Stimulated activated CD4-positive, alpha-beta T cell treated with anti-CD3 and anti-CD28 coated beads, TNF-alpha, amount 100 ng/mL, for 4 hours (primary cell): ENCODE measurements around the gene KIRREL3.

Source experiments
- DNase-seq, 3 experiments: peaks; one replicate each; pipeline ENCODE4 v3.0.0-alpha.2; 2020; ENCODE audit warnings: low read depth in 3 of 3

KIRREL3 gene

GRCh38 chr11:126578426-126578825, 422.1 kb downstream of the KIRREL3 start:
- DNase-seq: no peak

GRCh38 chr11:126578021-126578420, 422.5 kb downstream of the KIRREL3 start:
- no peak for DNase-seq

GRCh38 chr11:126575849-126576248, 424.7 kb downstream of the KIRREL3 start:
- DNase-seq: no peak

GRCh38 chr11:126573325-126573978, 427.1 kb downstream of the KIRREL3 start:
- no peak for DNase-seq

- no peak for DNase-seq
Observed at GRCh38 chr11:126570489-126570888, 430.1 kb downstream of the KIRREL3 start.

GRCh38 chr11:126567419-126567818, 433.2 kb downstream of the KIRREL3 start:
- no peak for DNase-seq

GRCh38 chr11:126564566-126564965, 436.0 kb downstream of the KIRREL3 start:
- DNase-seq: no peak

- DNase-seq: no peak
Observed at GRCh38 chr11:126561327-126561893, 439.2 kb downstream of the KIRREL3 start.

- DNase-seq: no peak
Observed at GRCh38 chr11:126560221-126560620, 440.3 kb downstream of the KIRREL3 start.

- DNase-seq: no peak
Observed at GRCh38 chr11:126548581-126549550, 451.7 kb downstream of the KIRREL3 start.

- no peak for DNase-seq
Observed at GRCh38 chr11:126547691-126548090, 452.9 kb downstream of the KIRREL3 start.

- DNase-seq: no peak
Observed at GRCh38 chr11:126547161-126547560, 453.4 kb downstream of the KIRREL3 start.

GRCh38 chr11:126546694-126547093, 453.9 kb downstream of the KIRREL3 start:
- DNase-seq: no peak

GRCh38 chr11:126546191-126546590, 454.4 kb downstream of the KIRREL3 start:
- no peak for DNase-seq

- no peak for DNase-seq
Observed at GRCh38 chr11:126545057-126545555, 455.5 kb downstream of the KIRREL3 start.

- no peak for DNase-seq
Observed at GRCh38 chr11:126544108-126545056, 456.2 kb downstream of the KIRREL3 start.

GRCh38 chr11:126543691-126544090, 456.9 kb downstream of the KIRREL3 start:
- no peak for DNase-seq

GRCh38 chr11:126542334-126543015, 458.1 kb downstream of the KIRREL3 start:
- DNase-seq: no peak

GRCh38 chr11:126538071-126538470, 462.5 kb downstream of the KIRREL3 start:
- DNase-seq: no peak

- DNase-seq: no peak
Observed at GRCh38 chr11:126537492-126537891, 463.1 kb downstream of the KIRREL3 start.
